ENCODE results near the gene ENTPD8. TPM values are rescaled to one million over a fixed set of nuclear protein-coding genes. Genes with fewer than 3 reads are reported as not detected.
"Not testable (repeated sequence)": the region's sequence is repeated elsewhere in the genome, so short reads cannot be mapped to it uniquely, and the experiment has no call there.

ENTPD8 gene
- total RNA-seq, 1 donor from 2014 or later, result not detected

- ATAC-seq, result peak; percentile 22
Measured at GRCh38 chr9:137390553-137391410, 50.4 kb downstream of the ENTPD8 start.

GRCh38 chr9:137389428-137389746 is 51.8 kb downstream of the ENTPD8 start:
- ATAC-seq, result no peak

GRCh38 chr9:137388589-137389427 is 52.3 kb downstream of the ENTPD8 start:
- ATAC-seq, result no peak

GRCh38 chr9:137387891-137388560 is 53.1 kb downstream of the ENTPD8 start:
- no peak for ATAC-seq

GRCh38 chr9:137387114-137387890 is 53.9 kb downstream of the ENTPD8 start:
- no peak for ATAC-seq

GRCh38 chr9:137386507-137387113 is 54.5 kb downstream of the ENTPD8 start:
- ATAC-seq, result not testable (repeated sequence)

GRCh38 chr9:137385061-137385655 is 56.0 kb downstream of the ENTPD8 start:
- no peak for ATAC-seq

Other genes starting within 250 kb of the ENTPD8 start
- gene TPRN, start 240.6 kb downstream of the ENTPD8 start, total RNA-seq, result 20.5 TPM
- gene TMEM203, start 235.7 kb downstream of the ENTPD8 start, total RNA-seq, result 24.8 TPM
- 8.6 TPM for gene NDOR1, start 235.7 kb downstream of the ENTPD8 start, total RNA-seq
- 11.2 TPM for gene RNF208, start 219.1 kb downstream of the ENTPD8 start, total RNA-seq
- 156 TPM for gene CYSRT1, start 216.2 kb downstream of the ENTPD8 start, total RNA-seq
- gene RNF224, start 213.9 kb downstream of the ENTPD8 start, total RNA-seq, result 2.7 TPM
- gene SLC34A3, start 210.5 kb downstream of the ENTPD8 start, total RNA-seq, result 0.68 TPM
- 321 TPM for gene TUBB4B, start 200.1 kb downstream of the ENTPD8 start, total RNA-seq
- not detected for gene STPG3, start 190.1 kb downstream of the ENTPD8 start, total RNA-seq
- 36.7 TPM for gene NELFB, start 186.0 kb downstream of the ENTPD8 start, total RNA-seq
- gene TOR4A, start 163.6 kb downstream of the ENTPD8 start, total RNA-seq, result 15.4 TPM
- 20.4 TPM for gene NRARP, start 139.1 kb downstream of the ENTPD8 start, total RNA-seq
- gene EXD3, start 18.2 kb downstream of the ENTPD8 start, total RNA-seq, result 8.1 TPM
- gene NOXA1, start 18.0 kb downstream of the ENTPD8 start, total RNA-seq, result 5.5 TPM
- 13.9 TPM for gene NSMF, start 18.0 kb upstream of the ENTPD8 start, total RNA-seq
- 1.0 TPM for gene PNPLA7, start 109.0 kb upstream of the ENTPD8 start, total RNA-seq
- 36.9 TPM for gene MRPL41, start 110.5 kb upstream of the ENTPD8 start, total RNA-seq
- 12.6 TPM for gene DPH7, start 137.6 kb upstream of the ENTPD8 start, total RNA-seq
- 21.5 TPM for gene ZMYND19, start 149.2 kb upstream of the ENTPD8 start, total RNA-seq
- gene ARRDC1, start 164.3 kb upstream of the ENTPD8 start, total RNA-seq, result 49.7 TPM
- gene EHMT1, start 177.6 kb upstream of the ENTPD8 start, total RNA-seq, result 48.0 TPM

All from esophagus mucosa (tissue), 1 donor.